A549 (cell line): ENCODE measurements around the gene EZH1. TPM values are rescaled to one million over a fixed set of nuclear protein-coding genes. Genes with fewer than 3 reads are reported as not detected.

ENCODE experiments used
- ATAC-seq, 2 experiments: fragments of 200-7000 bp in 1 of 2; fragments of >200 bp in 1 of 2; cut with Nextera tagmentation in 1 of 2; cut with Tn5 transposase in 1 of 2; 3 replicates each; pipeline versions ENCODE4 v1.8.0 to v1.9.1; 2018 to 2020; ENCODE audit warnings: mild to moderate bottlenecking in 1 of 2, moderate library complexity in 1 of 2
- CTCF ChIA-PET: fragments of 300-600 bp; sonication (Branson Sonifier 250); formaldehyde crosslinking; extraction: SDS; loops from one replicate; lab custom pipeline; 2021; ENCODE audit warnings: antibody characterized with exemption, inconsistent platforms; lab: Yijun Ruan, JAX
- POLR2A ChIA-PET: fragments of 350-600 bp; formaldehyde crosslinking; extraction: SDS; loops from one replicate; lab custom pipeline; 2021; ENCODE audit warnings: antibody characterized with exemption, inconsistent platforms; lab: Yijun Ruan, JAX
- DNase-seq, 2 experiments: peaks; one replicate each; pipeline versions ENCODE4 v3.0.0 to v3.0.0-alpha.2; 2011 to 2016; ENCODE audit warnings: low read depth in 1 of 2, low spot score in 1 of 2
- FAIRE-seq: peaks from 2 replicates; lab custom pipeline; 2011; peaks lifted over from hg19 to GRCh38; lab: Jason Lieb, UNC
- H3K27ac ChIP-seq, 2 experiments: fragments of >200 bp; sonication (Bioruptor Twin); formaldehyde crosslinking; 3 replicates each; pipeline ENCODE4 v1.5.1; 2016 to 2017
- H3K4me1 ChIP-seq: fragments of >200 bp; sonication (Bioruptor Twin); formaldehyde crosslinking; 3 replicates; pipeline ENCODE4 v1.6.1; 2016
- H3K4me2 ChIP-seq: fragments of >200 bp; sonication (Bioruptor Twin); formaldehyde crosslinking; 3 replicates; pipeline ENCODE4 v1.6.1; 2016
- H3K4me3 ChIP-seq: fragments of >200 bp; sonication (Bioruptor Twin); formaldehyde crosslinking; 3 replicates; pipeline ENCODE4 v1.5.1; 2016
- H3K9me3 ChIP-seq: fragments of >200 bp; sonication (Bioruptor Twin); formaldehyde crosslinking; 3 replicates; pipeline ENCODE4 v1.6.1; 2016
- EHF ChIP-seq: fragments of 250-450 bp; sonication (Bioruptor Pico); IDR thresholded peaks from 2 replicates; pipeline ENCODE4 v1.5.0; 2020; ENCODE audit warnings: mild to moderate bottlenecking
- EP300 ChIP-seq, 2 experiments: fragments of >200 bp; sonication (Bioruptor Twin); formaldehyde crosslinking; IDR thresholded peaks; 2 replicates in 1 of 2; 3 replicates in 1 of 2; pipeline ENCODE4 v1.6.1; 2016 to 2017
- FOSB ChIP-seq: fragments of 250-450 bp; sonication (Bioruptor Pico); IDR thresholded peaks from 2 replicates; pipeline ENCODE4 v1.5.0; 2020; ENCODE audit warnings: mild to moderate bottlenecking, moderate library complexity
- FOSL2 ChIP-seq, 2 experiments: fragments of 450-650 bp in 1 of 2; fragments of >200 bp in 1 of 2; sonication (Bioruptor Twin) in 1 of 2; formaldehyde crosslinking; IDR thresholded peaks; 2 replicates each; pipeline versions ENCODE4 v1.5.0 to v1.6.1; 2016 to 2020; ENCODE audit warnings: mild to moderate bottlenecking in 1 of 2, moderate library complexity in 1 of 2
- FOXS1 ChIP-seq: fragments of 250-450 bp; sonication (Bioruptor Pico); IDR thresholded peaks from 2 replicates; pipeline ENCODE4 v1.5.0; 2020; ENCODE audit warnings: mild to moderate bottlenecking, moderate library complexity
- HDAC2 ChIP-seq: fragments of 200-600 bp; sonication (generic); IDR thresholded peaks from 2 replicates; pipeline ENCODE4 v1.6.1; 2016
- HOXA7 ChIP-seq: fragments of 250-450 bp; sonication (Bioruptor Pico); IDR thresholded peaks from 2 replicates; pipeline ENCODE4 v1.5.0; 2020; ENCODE audit warnings: mild to moderate bottlenecking, moderate library complexity
- HOXB13 ChIP-seq: fragments of 250-450 bp; sonication (Bioruptor Pico); IDR thresholded peaks from 2 replicates; pipeline ENCODE4 v1.5.0; 2020; ENCODE audit warnings: low read depth, mild to moderate bottlenecking, moderate library complexity
- MAFK ChIP-seq: fragments of 450-650 bp; IDR thresholded peaks from 2 replicates; pipeline ENCODE4 v1.6.1; 2014; ENCODE audit not compliant: partially characterized antibody
- MAZ ChIP-seq: fragments of 150-350 bp; IDR thresholded peaks from 2 replicates; pipeline ENCODE4 v1.6.1; 2014; ENCODE audit warnings: antibody characterized with exemption, low read depth, low read length, borderline replicate concordance
- MYC ChIP-seq: IDR thresholded peaks from 2 replicates; pipeline ENCODE4 v1.6.1; 2012; ENCODE audit warnings: mild to moderate bottlenecking, inconsistent platforms, low read length, improper control_type of control experiment, borderline replicate concordance
- NPAS2 ChIP-seq: fragments of 250-450 bp; sonication (Bioruptor Pico); IDR thresholded peaks from 2 replicates; pipeline ENCODE4 v1.8.0; 2022; ENCODE audit warnings: mild to moderate bottlenecking, moderate library complexity, borderline replicate concordance
- RAD21 ChIP-seq, 2 experiments: fragments of >200 bp in 1 of 2; sonication (Bioruptor Twin) in 1 of 2; formaldehyde crosslinking in 1 of 2; IDR thresholded peaks in 1 of 2; conservative IDR thresholded peaks in 1 of 2; 2 replicates in 1 of 2; 3 replicates in 1 of 2; pipeline ENCODE4 v1.6.1; 2012 to 2018; ENCODE audit warnings: inconsistent platforms in 1 of 2
- SMC3 ChIP-seq: fragments of >200 bp; sonication (Bioruptor Twin); formaldehyde crosslinking; IDR thresholded peaks from 3 replicates; pipeline ENCODE4 v1.6.1; 2018; ENCODE audit warnings: inconsistent platforms
- SREBF2 ChIP-seq: fragments of 450-650 bp; IDR thresholded peaks from 2 replicates; pipeline ENCODE4 v1.6.1; 2014; ENCODE audit warnings: mild to moderate bottlenecking, moderate library complexity
- TP53 ChIP-seq: fragments of 250-450 bp; sonication (Bioruptor Pico); IDR thresholded peaks from 2 replicates; pipeline ENCODE4 v1.5.0; 2021; ENCODE audit warnings: mild to moderate bottlenecking, moderate library complexity
- ZNF302 ChIP-seq: fragments of 250-450 bp; sonication (Bioruptor Pico); IDR thresholded peaks from 2 replicates; pipeline ENCODE4 v1.9.0; 2021; ENCODE audit warnings: inconsistent platforms, mild to moderate bottlenecking, moderate library complexity
- ZSCAN20 ChIP-seq: fragments of 250-450 bp; sonication (Bioruptor Pico); IDR thresholded peaks from 2 replicates; pipeline ENCODE4 v1.8.0; 2022; ENCODE audit warnings: mild to moderate bottlenecking, moderate library complexity
- WGBS: methylation state at CpG from one replicate; pipeline ENCODE4 v1.1.6; 2017; ENCODE audit errors: missing lambda C conversion rate; 5-methylcytosine and 5-hydroxymethylcytosine counted together
- polyA plus RNA-seq, 4 experiments: library from polyadenylated mRNA; depleted of rRNA in 3 of 4; stranded (reverse); fragments of >200 nt; fragmentation: RNase III in 1 of 4; extraction: RNeasy Plus Mini Kit Qiagen cat#74134 plus additional on column Dnase treatment in 1 of 4; gene quantifications; 2 replicates in 3 of 4; 3 replicates in 1 of 4; pipeline ENCODE4 v1.2.3, GENCODE V29; 2011 to 2017
- TF ChIP-seq, protein P1 (sequence below): fragments of >200 bp; sonication (Bioruptor Twin); formaldehyde crosslinking; IDR thresholded peaks from 3 replicates; pipeline ENCODE4 v1.6.1; 2016
- TF ChIP-seq, protein P2 (sequence below): fragments of 450-650 bp; IDR thresholded peaks from 2 replicates; pipeline ENCODE4 v1.6.1; 2014; ENCODE audit warnings: antibody characterized with exemption
- TF ChIP-seq, protein P3 (sequence below): fragments of 250-450 bp; sonication (Bioruptor Pico); IDR thresholded peaks from 2 replicates; pipeline ENCODE4 v1.5.0; 2020; ENCODE audit warnings: low read depth, mild to moderate bottlenecking, moderate library complexity
- TF ChIP-seq, protein P4 (sequence below): fragments of 250-450 bp; sonication (Bioruptor Pico); IDR thresholded peaks from 2 replicates; pipeline ENCODE4 v1.5.0; 2021; ENCODE audit warnings: mild to moderate bottlenecking, moderate library complexity, borderline replicate concordance
- TF ChIP-seq, protein P5 (sequence below): fragments of 200-600 bp; sonication (generic); IDR thresholded peaks from 2 replicates; pipeline ENCODE4 v1.6.1; 2016; ENCODE audit warnings: antibody characterized with exemption, mild to moderate bottlenecking, moderate library complexity

The EZH1 gene
- polyA plus RNA-seq, 2 of the 4 experiments (the other 2 are of a cell fraction) = 20.1 to 41.1 TPM

DNA sequence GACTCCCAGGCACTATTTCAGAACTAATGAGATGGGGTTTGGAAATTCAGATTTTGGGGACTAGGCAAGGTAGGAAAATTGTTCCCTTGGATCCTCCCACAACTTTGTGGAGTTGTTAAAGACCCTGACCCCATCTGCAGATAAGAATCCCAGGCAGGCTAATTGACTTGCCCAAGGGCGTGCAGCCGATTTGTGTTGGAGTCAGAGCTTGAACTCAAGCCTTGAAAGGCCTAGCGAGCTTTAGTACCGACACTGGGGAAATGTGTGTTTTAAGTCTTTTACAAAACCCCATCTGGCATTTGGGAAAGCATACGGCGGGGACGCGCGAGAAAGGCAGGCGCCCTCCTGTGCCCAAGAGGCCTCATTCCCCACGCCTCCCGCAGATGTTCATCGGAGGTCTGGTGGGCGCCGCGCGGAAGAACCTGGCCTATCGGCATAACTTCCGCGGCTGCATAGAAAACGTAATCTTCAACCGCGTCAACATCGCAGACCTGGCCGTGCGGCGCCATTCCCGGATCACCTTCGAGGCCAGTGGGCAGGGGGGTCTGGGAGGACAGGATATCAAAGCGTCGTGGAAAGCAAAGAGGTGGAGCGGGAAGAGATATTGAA lies 58.2 kb downstream of the EZH1 start:
- 95% methylated on average over 32 of the region's 32 CpGs for WGBS
- CTCF ChIA-PET = interaction anchor here (1.0 to 1.6 kb wide), 4 partner anchors 18 to 109 kb away, joined by 4 to 5 read pairs (median 4); partner anchors contain the start of gene PSMC3IP
- POLR2A ChIA-PET = no interaction called here
- no peaks in the 10 kb centered on the region for H3K9me3 ChIP-seq
- H3K4me2 ChIP-seq = no peak overlapping the region
- no peak overlapping the region for H3K4me3 ChIP-seq
- DNase-seq (no peak), ATAC-seq (no peak), FAIRE-seq (no peak)
- TF ChIP-seq MYC (no peak), ZNF302 (CRISPR knock-in tag) (no peak), SMC3 (no peak), NPAS2 (CRISPR knock-in tag) (no peak), MAZ (no peak), HOXA7 (CRISPR knock-in tag) (no peak), SREBF2 (no peak), FOSB (CRISPR knock-in tag) (no peak), EP300 (IDR thresholded peaks at IDR 0.05) (no peak), TP53 (CRISPR knock-in tag) (no peak), MAFK (no peak)
- TF ChIP-seq, protein P1, sequence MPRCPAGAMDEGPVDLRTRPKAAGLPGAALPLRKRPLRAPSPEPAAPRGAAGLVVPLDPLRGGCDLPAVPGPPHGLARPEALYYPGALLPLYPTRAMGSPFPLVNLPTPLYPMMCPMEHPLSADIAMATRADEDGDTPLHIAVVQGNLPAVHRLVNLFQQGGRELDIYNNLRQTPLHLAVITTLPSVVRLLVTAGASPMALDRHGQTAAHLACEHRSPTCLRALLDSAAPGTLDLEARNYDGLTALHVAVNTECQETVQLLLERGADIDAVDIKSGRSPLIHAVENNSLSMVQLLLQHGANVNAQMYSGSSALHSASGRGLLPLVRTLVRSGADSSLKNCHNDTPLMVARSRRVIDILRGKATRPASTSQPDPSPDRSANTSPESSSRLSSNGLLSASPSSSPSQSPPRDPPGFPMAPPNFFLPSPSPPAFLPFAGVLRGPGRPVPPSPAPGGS = no peak
- TF ChIP-seq, protein P2, sequence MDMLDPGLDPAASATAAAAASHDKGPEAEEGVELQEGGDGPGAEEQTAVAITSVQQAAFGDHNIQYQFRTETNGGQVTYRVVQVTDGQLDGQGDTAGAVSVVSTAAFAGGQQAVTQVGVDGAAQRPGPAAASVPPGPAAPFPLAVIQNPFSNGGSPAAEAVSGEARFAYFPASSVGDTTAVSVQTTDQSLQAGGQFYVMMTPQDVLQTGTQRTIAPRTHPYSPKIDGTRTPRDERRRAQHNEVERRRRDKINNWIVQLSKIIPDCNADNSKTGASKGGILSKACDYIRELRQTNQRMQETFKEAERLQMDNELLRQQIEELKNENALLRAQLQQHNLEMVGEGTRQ = no peak
- TF ChIP-seq, protein P3, sequence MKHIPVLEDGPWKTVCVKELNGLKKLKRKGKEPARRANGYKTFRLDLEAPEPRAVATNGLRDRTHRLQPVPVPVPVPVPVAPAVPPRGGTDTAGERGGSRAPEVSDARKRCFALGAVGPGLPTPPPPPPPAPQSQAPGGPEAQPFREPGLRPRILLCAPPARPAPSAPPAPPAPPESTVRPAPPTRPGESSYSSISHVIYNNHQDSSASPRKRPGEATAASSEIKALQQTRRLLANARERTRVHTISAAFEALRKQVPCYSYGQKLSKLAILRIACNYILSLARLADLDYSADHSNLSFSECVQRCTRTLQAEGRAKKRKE (CRISPR knock-in tag) = no peak
- TF ChIP-seq, protein P4, sequence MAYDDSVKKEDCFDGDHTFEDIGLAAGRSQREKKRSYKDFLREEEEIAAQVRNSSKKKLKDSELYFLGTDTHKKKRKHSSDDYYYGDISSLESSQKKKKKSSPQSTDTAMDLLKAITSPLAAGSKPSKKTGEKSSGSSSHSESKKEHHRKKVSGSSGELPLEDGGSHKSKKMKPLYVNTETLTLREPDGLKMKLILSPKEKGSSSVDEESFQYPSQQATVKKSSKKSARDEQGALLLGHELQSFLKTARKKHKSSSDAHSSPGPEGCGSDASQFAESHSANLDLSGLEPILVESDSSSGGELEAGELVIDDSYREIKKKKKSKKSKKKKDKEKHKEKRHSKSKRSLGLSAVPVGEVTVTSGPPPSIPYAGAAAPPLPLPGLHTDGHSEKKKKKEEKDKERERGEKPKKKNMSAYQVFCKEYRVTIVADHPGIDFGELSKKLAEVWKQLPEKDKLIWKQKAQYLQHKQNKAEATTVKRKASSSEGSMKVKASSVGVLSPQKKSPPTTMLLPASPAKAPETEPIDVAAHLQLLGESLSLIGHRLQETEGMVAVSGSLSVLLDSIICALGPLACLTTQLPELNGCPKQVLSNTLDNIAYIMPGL (CRISPR knock-in tag) = no peak
- H3K27ac ChIP-seq = no peak overlapping the region
- peaks cover 5% of the 10 kb centered on the region; the same call in 2 of the 3 replicates for H3K4me1 ChIP-seq

DNA sequence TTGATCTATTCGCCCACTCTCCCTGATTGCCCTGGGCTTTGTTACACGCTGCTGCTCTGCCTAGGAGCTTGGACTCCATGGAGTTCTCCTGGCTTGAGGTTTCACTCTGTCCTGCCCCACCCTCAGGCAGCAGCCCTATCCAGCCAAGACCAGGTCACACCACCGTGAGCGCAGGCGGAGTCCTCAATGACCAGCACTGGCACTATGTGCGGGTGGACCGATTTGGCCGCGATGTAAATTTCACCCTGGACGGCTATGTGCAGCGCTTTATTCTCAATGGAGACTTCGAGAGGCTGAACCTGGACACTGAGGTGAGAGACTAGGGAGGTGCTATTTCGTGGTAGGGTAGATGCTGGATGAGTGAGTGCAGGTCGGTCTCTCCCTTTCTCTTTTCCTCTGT lies 59.0 kb downstream of the EZH1 start:
- 91% methylated on average over 14 of the region's 14 CpGs for WGBS

More for the DNA sequence above, 59.0 kb downstream of the EZH1 start:
- Histone ChIP-seq H3K4me1 (peaks cover 9% of the 10 kb centered on the region; the same call in 2 of the 3 replicates), H3K4me3 (no peak overlapping the region), H3K4me2 (no peak overlapping the region), H3K27ac (no peak overlapping the region), H3K9me3 (no peaks in the 10 kb centered on the region)
- ATAC-seq = no peak
- no peak for DNase-seq
- FAIRE-seq = no peak
- ChIA-PET POLR2A (no interaction called here), CTCF (interaction anchor here (1.2 to 4.4 kb wide), 4 partner anchors 9 to 107 kb away, joined by 3 to 44 read pairs (median 4); partner anchors contain the start of gene PSMC3IP)
- no peak for TF ChIP-seq FOSL2 (IDR thresholded peaks at IDR 0.05)
- TF ChIP-seq FOSL2 (CRISPR knock-in tag; IDR thresholded peaks at IDR 0.05) = no peak
- no peak for TF ChIP-seq HOXA7 (CRISPR knock-in tag)
- no peak for TF ChIP-seq RAD21 (conservative IDR thresholded peaks at IDR 0.05 in 1 of 2, IDR thresholded peaks at IDR 0.05 in 1 of 2)
- no peak for TF ChIP-seq MAZ
- no peak for TF ChIP-seq ZSCAN20 (CRISPR knock-in tag)
- TF ChIP-seq ZNF302 (CRISPR knock-in tag) = no peak
- TF ChIP-seq, protein P1 = no peak
- no peak for TF ChIP-seq HDAC2
- TF ChIP-seq, protein P5, sequence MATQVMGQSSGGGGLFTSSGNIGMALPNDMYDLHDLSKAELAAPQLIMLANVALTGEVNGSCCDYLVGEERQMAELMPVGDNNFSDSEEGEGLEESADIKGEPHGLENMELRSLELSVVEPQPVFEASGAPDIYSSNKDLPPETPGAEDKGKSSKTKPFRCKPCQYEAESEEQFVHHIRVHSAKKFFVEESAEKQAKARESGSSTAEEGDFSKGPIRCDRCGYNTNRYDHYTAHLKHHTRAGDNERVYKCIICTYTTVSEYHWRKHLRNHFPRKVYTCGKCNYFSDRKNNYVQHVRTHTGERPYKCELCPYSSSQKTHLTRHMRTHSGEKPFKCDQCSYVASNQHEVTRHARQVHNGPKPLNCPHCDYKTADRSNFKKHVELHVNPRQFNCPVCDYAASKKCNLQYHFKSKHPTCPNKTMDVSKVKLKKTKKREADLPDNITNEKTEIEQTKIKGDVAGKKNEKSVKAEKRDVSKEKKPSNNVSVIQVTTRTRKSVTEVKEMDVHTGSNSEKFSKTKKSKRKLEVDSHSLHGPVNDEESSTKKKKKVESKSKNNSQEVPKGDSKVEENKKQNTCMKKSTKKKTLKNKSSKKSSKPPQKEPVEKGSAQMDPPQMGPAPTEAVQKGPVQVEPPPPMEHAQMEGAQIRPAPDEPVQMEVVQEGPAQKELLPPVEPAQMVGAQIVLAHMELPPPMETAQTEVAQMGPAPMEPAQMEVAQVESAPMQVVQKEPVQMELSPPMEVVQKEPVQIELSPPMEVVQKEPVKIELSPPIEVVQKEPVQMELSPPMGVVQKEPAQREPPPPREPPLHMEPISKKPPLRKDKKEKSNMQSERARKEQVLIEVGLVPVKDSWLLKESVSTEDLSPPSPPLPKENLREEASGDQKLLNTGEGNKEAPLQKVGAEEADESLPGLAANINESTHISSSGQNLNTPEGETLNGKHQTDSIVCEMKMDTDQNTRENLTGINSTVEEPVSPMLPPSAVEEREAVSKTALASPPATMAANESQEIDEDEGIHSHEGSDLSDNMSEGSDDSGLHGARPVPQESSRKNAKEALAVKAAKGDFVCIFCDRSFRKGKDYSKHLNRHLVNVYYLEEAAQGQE = no peak
- no peak for TF ChIP-seq FOXS1
- TF ChIP-seq, protein P3 (CRISPR knock-in tag) = no peak
- no peak for TF ChIP-seq EHF (CRISPR knock-in tag)
- no peak for TF ChIP-seq HOXB13
